BJ (cell line): ENCODE measurements around the gene SPRR4. TPM values are rescaled to one million over a fixed set of nuclear protein-coding genes. Genes with fewer than 3 reads are reported as not detected.

ENCODE experiments used
- CTCF ChIA-PET: fragments of 350-600 bp; formaldehyde crosslinking; extraction: SDS; loops from one replicate; lab custom pipeline; 2021; ENCODE audit warnings: antibody characterized with exemption, inconsistent platforms; lab: Yijun Ruan, JAX
- POLR2A ChIA-PET: fragments of 300-600 bp; sonication (Branson Sonifier 250); formaldehyde crosslinking; extraction: SDS; loops from one replicate; lab custom pipeline; 2021; ENCODE audit warnings: antibody characterized with exemption; lab: Charles Lee
- DNase-seq: peaks from one replicate; pipeline ENCODE4 v3.0.0-alpha.2; 2011; ENCODE audit warnings: low read depth
- H3K27me3 ChIP-seq: 2 replicates; pipeline ENCODE4 v1.6.0; 2011; ENCODE audit warnings: low read length; ENCODE audit not compliant: control insufficient read depth, insufficient read depth
- H3K36me3 ChIP-seq: 2 replicates; pipeline ENCODE4 v1.5.1; 2011; ENCODE audit warnings: low read length; ENCODE audit not compliant: control insufficient read depth, insufficient read depth
- H3K4me3 ChIP-seq: 2 replicates; pipeline ENCODE4 v1.5.1; 2011; ENCODE audit warnings: low read depth, mild to moderate bottlenecking, control low read depth, low read length
- polyA minus RNA-seq: library from RNA; depleted of rRNA, polyadenylated mRNA; stranded (reverse); fragments of >200 nt; gene quantifications from 2 replicates; pipeline ENCODE4 v1.2.3, GENCODE V29; 2011; rRNA and poly(A)+ RNA removed
- polyA plus RNA-seq: library from polyadenylated mRNA; depleted of rRNA; stranded (reverse); fragments of >200 nt; gene quantifications from 2 replicates; pipeline ENCODE4 v1.2.3, GENCODE V29; 2011; rRNA removed
- TF ChIP-seq, protein P1 (sequence below): IDR thresholded peaks from 2 replicates; pipeline ENCODE4 v1.5.1; 2011; ENCODE audit warnings: low read depth, mild to moderate bottlenecking, control low read depth, inconsistent platforms, low read length, moderate library complexity; ENCODE audit not compliant: insufficient read depth

The SPRR4 gene, protein sequence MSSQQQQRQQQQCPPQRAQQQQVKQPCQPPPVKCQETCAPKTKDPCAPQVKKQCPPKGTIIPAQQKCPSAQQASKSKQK
- polyA plus RNA-seq = not detected in 2 replicates
- polyA minus RNA-seq = not detected in 2 replicates

DNA sequence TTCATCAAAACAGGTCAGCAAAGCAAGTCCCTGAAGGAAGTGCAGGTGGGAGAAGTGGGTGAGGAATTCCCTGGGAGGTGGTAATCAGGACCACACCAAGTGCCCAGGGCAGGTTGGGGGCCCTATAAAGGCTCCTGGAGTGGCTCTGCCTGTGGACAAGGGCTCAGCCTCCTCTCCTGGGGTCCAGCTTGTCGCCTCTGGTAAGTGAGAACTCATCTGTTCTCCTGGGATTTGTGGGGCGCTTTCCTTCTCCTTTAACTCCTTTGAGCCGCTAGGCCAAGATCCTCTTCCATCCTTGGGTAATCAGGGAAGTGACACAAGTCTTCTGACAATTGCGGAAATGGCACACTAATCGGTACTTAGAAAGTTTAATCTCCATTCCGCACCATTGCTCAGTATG, at the start of gene SPRR4:
TSS of gene SPRR4 (plus strand) at position 154 of the 400 bp plus-strand sequence. CDS start 1,243 bp downstream, outside the sequence.
- TF ChIP-seq, protein P1, sequence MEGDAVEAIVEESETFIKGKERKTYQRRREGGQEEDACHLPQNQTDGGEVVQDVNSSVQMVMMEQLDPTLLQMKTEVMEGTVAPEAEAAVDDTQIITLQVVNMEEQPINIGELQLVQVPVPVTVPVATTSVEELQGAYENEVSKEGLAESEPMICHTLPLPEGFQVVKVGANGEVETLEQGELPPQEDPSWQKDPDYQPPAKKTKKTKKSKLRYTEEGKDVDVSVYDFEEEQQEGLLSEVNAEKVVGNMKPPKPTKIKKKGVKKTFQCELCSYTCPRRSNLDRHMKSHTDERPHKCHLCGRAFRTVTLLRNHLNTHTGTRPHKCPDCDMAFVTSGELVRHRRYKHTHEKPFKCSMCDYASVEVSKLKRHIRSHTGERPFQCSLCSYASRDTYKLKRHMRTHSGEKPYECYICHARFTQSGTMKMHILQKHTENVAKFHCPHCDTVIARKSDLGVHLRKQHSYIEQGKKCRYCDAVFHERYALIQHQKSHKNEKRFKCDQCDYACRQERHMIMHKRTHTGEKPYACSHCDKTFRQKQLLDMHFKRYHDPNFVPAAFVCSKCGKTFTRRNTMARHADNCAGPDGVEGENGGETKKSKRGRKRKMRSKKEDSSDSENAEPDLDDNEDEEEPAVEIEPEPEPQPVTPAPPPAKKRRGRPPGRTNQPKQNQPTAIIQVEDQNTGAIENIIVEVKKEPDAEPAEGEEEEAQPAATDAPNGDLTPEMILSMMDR = no peak
- DNase-seq = no peak
- no peak within 1 kb of the TSS for H3K4me3 ChIP-seq
- no peaks in the 10 kb centered on the region for H3K27me3 ChIP-seq
- POLR2A ChIA-PET = no interaction called here
- CTCF ChIA-PET = no interaction called here
- no peaks in the 10 kb centered on the region for H3K36me3 ChIP-seq

DNA sequence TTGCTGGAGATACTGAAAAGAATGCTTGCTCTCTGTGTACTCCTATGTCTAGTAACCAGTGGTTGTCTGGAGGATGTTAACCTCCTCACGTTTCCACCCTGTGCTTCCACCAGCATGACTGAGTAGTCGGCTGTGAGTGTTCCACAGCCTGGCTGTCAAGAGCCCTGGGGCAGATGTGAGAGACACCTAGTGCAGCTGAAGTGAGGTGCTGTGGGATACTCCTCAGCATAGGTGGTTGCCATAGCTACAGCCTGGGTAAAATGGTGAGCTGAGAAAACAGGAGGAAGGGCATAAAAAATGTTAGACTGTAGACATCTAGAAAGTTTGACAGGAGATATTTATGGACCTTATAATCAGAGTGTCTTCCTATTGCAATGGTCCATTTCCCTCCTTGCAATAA, 46.3 kb upstream of the SPRR4 start:
- POLR2A ChIA-PET = no interaction called here
- CTCF ChIA-PET = interaction anchor here (6.0 kb wide), 1 partner anchor 54 kb away, joined by 147 read pairs; no protein-coding TSS in a partner anchor
- TF ChIP-seq, protein P1 = no peak
- Histone ChIP-seq H3K27me3 (no peaks in the 10 kb centered on the region), H3K4me3 (no peak overlapping the region), H3K36me3 (no peaks in the 10 kb centered on the region)
- DNase-seq = no peak

DNA sequence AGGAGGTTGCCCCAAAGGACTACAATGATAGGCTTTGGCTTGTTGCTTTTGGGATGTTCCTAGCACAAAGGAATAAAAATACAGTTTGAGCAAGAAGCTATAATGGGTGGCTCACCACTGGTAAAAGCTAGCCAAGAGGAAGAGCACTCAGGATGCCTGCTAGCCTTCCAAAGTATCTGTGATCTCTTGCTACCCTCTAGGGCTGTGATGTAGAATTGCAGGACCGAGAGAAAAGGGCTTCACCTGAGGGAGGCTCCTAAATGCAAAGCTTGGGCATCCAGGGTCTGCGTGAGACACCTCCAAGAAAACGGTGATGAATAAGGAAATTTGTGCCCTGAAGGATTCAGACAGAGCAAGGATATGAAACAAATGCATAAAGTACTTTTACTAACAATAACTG, 44.4 kb upstream of the SPRR4 start:
- ChIA-PET POLR2A (no interaction called here), CTCF (interaction anchor here (0.5 to 6.0 kb wide), 25 partner anchors 9 to 533 kb away, joined by 3 to 147 read pairs (median 4); partner anchors contain the start of genes IVL, LCE6A and SMCP)
- H3K27me3 ChIP-seq = no peaks in the 10 kb centered on the region
- no peak for DNase-seq
- no peaks in the 10 kb centered on the region for H3K36me3 ChIP-seq
- H3K4me3 ChIP-seq = no peak overlapping the region
- TF ChIP-seq, protein P1 = peak; percentile 70

DNA sequence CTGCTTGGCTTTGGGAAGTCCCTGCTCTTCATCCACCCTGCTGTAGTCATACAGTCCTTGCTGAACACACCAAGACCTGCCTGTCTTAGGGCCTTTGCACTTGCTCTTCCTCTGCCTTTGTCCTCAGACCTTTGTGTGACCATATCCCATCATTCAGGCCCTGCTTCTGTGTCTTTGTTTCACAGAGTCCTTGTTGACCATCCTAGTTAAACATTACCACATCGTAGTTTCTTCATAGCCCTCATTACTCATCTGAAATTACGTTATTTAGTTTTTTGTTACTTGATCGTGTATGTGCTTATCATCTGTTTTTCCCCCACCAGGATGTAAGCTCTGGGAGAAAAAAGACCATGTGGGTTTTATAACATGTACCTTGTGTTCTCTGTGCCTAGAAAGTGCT, 41.8 kb upstream of the SPRR4 start:
- Histone ChIP-seq H3K4me3 (no peak overlapping the region), H3K36me3 (no peaks in the 10 kb centered on the region), H3K27me3 (no peaks in the 10 kb centered on the region; the same call in 1 of the 2 replicates)
- ChIA-PET CTCF (interaction anchor here (1.2 kb wide), 1 partner anchor 57 kb away, joined by 12 read pairs; no protein-coding TSS in a partner anchor), POLR2A (no interaction called here)
- DNase-seq = no peak
- TF ChIP-seq, protein P1 = no peak

DNA sequence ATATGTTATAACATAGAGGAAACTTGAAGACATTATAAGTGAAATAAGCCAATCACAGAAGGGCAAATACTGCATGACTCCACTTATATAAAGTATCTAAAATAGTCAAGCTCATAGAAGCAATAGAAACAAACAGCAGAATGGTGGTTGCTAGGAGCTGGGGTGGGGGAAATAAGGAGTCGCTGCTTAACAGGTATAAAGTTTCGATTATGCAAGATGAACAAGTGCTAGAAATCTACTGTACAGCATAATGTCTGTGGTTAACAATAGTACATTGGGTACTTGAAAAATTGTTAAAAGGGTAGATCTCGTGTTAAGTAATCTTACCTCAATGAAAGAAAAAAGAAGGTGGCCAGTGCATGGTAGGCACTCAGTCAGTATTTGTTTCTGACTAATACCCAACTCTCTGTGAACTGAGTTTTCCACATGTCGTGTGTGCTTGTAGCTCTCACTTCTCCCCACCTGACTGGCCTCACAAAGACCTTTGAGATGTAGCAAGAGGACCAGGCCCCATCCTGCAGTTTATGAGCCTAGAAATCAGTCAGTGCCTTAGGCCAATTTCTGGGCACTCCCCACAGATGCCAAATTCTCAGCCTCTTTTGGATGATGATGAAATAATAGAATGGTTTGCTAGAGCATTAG, 38.2 kb upstream of the SPRR4 start:
- Histone ChIP-seq H3K27me3 (no peaks in the 10 kb centered on the region; the same call in 1 of the 2 replicates), H3K36me3 (no peaks in the 10 kb centered on the region), H3K4me3 (no peak overlapping the region)
- TF ChIP-seq, protein P1 = no peak
- CTCF ChIA-PET = interaction anchor here (1.3 to 3.0 kb wide), 2 partner anchors 61 to 63 kb away, joined by 4 to 7 read pairs; no protein-coding TSS in a partner anchor
- no peak for DNase-seq
- POLR2A ChIA-PET = no interaction called here
